T-cell (primary cell): ENCODE measurements around the gene TMEM72. TPM values are rescaled to one million over a fixed set of nuclear protein-coding genes. Genes with fewer than 3 reads are reported as not detected.

Experiments
- ATAC-seq, 4 experiments: fragments of 200-7000 bp in 3 of 4; fragments of 150-1000 bp in 1 of 4; cut with Tn5 transposase; replicated peaks in 1 of 4; 1 replicate in 3 of 4; 2 replicates in 1 of 4; pipeline ENCODE4 v1.10.0; 2021; ENCODE audit warnings: moderate library complexity in 3 of 4, mild to moderate bottlenecking in 2 of 4, moderate number of reproducible peaks in 1 of 4
- CTCF ChIA-PET, 2 donors: fragments of 300-600 bp; sonication (Branson Sonifier 250); formaldehyde crosslinking; loops; one replicate each; lab custom pipeline; 2022; ENCODE audit warnings: antibody characterized with exemption in 2 of 2; lab: Charles Lee
- POLR2A ChIA-PET, 2 donors: fragments of 300-600 bp; sonication (Branson Sonifier 250); formaldehyde crosslinking; loops; one replicate each; lab custom pipeline; 2022; ENCODE audit warnings: antibody characterized with exemption in 2 of 2; lab: Charles Lee
- DNase-seq, 35 experiments: peaks; one replicate each; pipeline versions ENCODE4 v3.0.0 to v3.0.0-alpha.2; 2013 to 2023
- H3K27ac ChIP-seq: one replicate; pipeline ENCODE4 v1.5.1; 2013; ENCODE audit warnings: low read length
- H3K27me3 ChIP-seq, 2 experiments: replicated peaks in 1 of 2; 1 replicate in 1 of 2; 2 replicates in 1 of 2; pipeline versions ENCODE4 v1.6.1 to v1.7.0; 2013; ENCODE audit warnings: low read length in 1 of 2, mixed read lengths in 1 of 2; ENCODE audit not compliant: control insufficient read depth in 2 of 2, insufficient read depth in 2 of 2; ENCODE audit errors: extremely low read depth in 1 of 2
- H3K36me3 ChIP-seq, 2 donors: 1 replicate in 1 of 2; 2 replicates in 1 of 2; pipeline versions ENCODE4 v1.6.1 to v1.7.0; 2013; ENCODE audit warnings: low read length in 1 of 2; ENCODE audit not compliant: control insufficient read depth in 2 of 2, insufficient read depth in 1 of 2; ENCODE audit errors: extremely low read depth in 1 of 2
- H3K4me1 ChIP-seq, 2 experiments: 1 replicate in 1 of 2; 2 replicates in 1 of 2; pipeline versions ENCODE4 v1.6.1 to v1.7.0; 2013; ENCODE audit warnings: low read length in 2 of 2, mixed read lengths in 1 of 2; ENCODE audit not compliant: insufficient read depth in 2 of 2, control insufficient read depth in 1 of 2; ENCODE audit errors: extremely low read depth in 1 of 2
- H3K4me3 ChIP-seq, 2 donors: 1 replicate in 1 of 2; 2 replicates in 1 of 2; pipeline versions ENCODE4 v1.5.1 to v1.7.0; 2013; ENCODE audit warnings: mild to moderate bottlenecking in 2 of 2, low read length in 1 of 2, moderate library complexity in 1 of 2; ENCODE audit not compliant: control insufficient read depth in 1 of 2; ENCODE audit errors: extremely low read depth in 1 of 2
- H3K9me3 ChIP-seq: 2 replicates; pipeline ENCODE4 v1.7.0; 2013
- H3K27ac Mint-ChIP-seq, 2 donors: one replicate each; pipeline ENCODE4 v1.8.0; 2020 to 2021; ENCODE audit warnings: mild to moderate bottlenecking in 2 of 2, mixed read lengths in 2 of 2
- H3K27me3 Mint-ChIP-seq, 2 donors: one replicate each; pipeline ENCODE4 v1.8.0; 2021 to 2022; ENCODE audit warnings: mixed read lengths in 2 of 2
- H3K36me3 Mint-ChIP-seq: one replicate; pipeline ENCODE4 v1.8.0; 2021; ENCODE audit warnings: mixed read lengths
- H3K4me1 Mint-ChIP-seq, 3 donors: one replicate each; pipeline ENCODE4 v1.8.0; 2020 to 2022; ENCODE audit warnings: mixed read lengths in 3 of 3, mild to moderate bottlenecking in 1 of 3
- H3K4me3 Mint-ChIP-seq, 3 donors: one replicate each; pipeline ENCODE4 v1.8.0; 2020 to 2022; ENCODE audit warnings: mild to moderate bottlenecking in 3 of 3, mixed read lengths in 3 of 3, moderate library complexity in 3 of 3
- H3K9me3 Mint-ChIP-seq, 3 donors: one replicate each; pipeline ENCODE4 v1.8.0; 2020 to 2022; ENCODE audit warnings: mixed read lengths in 3 of 3
- WGBS: methylation state at CpG from one replicate; pipeline ENCODE4 v1.1.5; 2013; ENCODE audit warnings: missing lambda C conversion rate; ENCODE audit not compliant: insufficient coverage; 5-methylcytosine and 5-hydroxymethylcytosine counted together
- total RNA-seq, 35 experiments: library from RNA in 6 of 35; stranded (reverse) in 6 of 35; fragments of 120-200 nt in 1 of 35; gene quantifications; one replicate each; pipeline versions ENCODE4 v1.2.1 to v1.2.4 and lab custom pipeline; 2013 to 2026

The TMEM72 gene
- total RNA-seq, 5 donors from 2014 or later (not counting 1 experiment from before 2014, with no cell fraction given), result 0.13 TPM; not detected in 4

DNA sequence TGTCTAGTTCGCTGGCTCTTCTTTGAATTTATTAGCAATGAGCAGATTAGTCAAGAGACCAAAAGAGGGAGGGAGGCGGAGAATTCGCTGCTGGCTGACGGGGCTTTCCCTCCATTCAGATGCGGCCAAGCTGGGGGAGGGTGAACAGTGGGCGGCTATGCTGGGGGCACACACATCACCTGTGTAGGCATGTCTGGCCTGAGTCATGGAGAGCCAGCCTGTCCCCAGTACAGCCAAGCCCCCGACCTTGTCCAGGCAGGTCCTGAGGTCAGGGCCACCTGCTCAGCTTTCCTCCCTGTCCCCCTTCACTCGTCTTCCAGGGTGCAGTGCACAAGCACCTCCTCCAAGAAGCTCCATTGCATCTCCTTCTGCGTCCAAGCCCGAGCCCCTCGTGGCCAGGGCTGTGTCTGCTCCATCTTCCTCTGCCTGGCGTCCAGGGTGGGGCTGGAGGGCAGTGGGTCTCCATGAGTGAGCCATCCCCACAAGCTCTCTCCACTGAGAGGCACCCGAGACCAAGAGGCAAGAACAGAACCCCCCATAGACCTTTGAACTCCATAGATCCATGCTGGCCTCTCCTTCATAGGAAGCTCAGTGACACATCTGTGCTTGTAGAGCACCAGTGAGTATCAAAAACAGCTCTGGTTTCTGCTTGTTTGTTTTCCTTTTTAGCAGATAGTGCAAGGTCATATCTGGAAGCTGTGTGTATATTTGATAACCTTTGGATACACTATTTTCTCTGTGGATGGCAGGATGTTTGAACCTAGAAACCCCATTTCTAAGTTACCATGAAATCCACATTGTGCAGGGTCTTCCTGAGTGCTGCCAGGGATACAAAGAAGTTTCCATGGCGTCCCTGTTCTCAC is 69.4 kb downstream of the TMEM72 start:
- Histone ChIP-seq H3K36me3 (no peaks in the 10 kb centered on the region), H3K4me1 (peaks cover 2 to 10% of the 10 kb centered on the region in 2 experiments), H3K27me3 (peaks cover 0 to 26% of the 10 kb centered on the region in 2 experiments), H3K27ac (no peak overlapping the region), H3K9me3 (no peaks in the 10 kb centered on the region), H3K4me3 (no peak overlapping the region)
- 51% methylated on average over 8 of the region's 14 CpGs for WGBS
- H3K9me3 Mint-ChIP-seq, result no peaks in the 10 kb centered on the region
- no peaks in the 10 kb centered on the region for H3K27me3 Mint-ChIP-seq
- no peak for DNase-seq
- H3K4me3 Mint-ChIP-seq, result no peak overlapping the region
- H3K4me1 Mint-ChIP-seq, result peaks cover 0 to 8% (median 0%) of the 10 kb centered on the region in 3 donors
- POLR2A ChIA-PET, result no interaction called here
- H3K27ac Mint-ChIP-seq, result no peak overlapping the region
- H3K36me3 Mint-ChIP-seq, result no peaks in the 10 kb centered on the region
- CTCF ChIA-PET, result interaction anchor here in 1 of 2 donors (0.6 kb wide), 1 partner anchor 50 kb away, joined by 3 read pairs; no protein-coding TSS in a partner anchor
- no peak for ATAC-seq

DNA sequence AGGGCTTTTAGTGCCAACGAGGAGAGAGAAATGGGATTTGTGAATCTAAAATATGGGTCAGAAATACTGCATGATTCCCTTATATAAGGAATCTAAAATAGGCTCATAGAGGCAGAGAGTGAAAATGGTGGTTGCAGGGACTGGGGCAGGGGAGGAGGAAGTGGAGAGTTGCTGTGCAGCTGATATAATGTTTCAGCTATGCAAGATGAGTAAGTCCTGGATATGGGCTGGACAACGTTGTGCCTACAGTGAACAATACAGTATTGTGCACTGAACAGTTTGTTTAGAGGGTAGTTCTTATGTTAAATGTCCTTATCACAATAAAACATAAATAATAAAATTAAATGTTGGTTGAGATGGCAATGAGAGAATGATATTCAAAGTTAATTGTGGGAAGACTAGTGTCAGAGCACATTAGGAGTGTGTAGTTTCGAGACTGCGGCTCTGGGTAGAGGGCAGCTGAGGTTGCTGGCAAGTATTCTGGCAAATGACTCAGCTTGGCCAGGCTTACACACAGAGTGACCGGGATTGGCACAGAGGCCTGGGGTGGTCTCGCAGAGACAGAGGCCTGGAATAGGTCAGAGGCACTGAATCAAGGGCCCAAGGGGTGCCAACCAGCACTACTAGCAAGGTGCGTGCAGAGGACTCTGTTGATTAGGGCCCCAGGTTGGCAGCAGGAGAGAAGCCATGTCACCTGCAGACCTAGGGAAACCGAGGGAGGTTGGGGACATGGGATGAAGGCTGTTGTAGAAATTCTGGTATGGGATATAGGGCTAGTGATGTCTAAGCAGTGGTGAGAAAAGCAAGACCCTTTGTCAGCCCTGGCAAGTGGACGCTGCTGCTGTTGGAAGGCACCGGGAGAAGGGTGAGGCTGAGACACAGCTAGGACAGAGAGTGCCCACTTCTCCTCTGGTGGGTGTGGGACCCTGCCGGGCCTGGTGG is 70.3 kb downstream of the TMEM72 start:
- POLR2A ChIA-PET, result no interaction called here
- ATAC-seq, result no peak
- H3K4me1 Mint-ChIP-seq, result peaks cover 0 to 5% (median 0%) of the 10 kb centered on the region in 3 donors
- no peak for DNase-seq
- no peak overlapping the region for H3K27ac Mint-ChIP-seq
- CTCF ChIA-PET, result no interaction called here
- no peak overlapping the region for H3K4me3 ChIP-seq
- H3K9me3 Mint-ChIP-seq, result no peaks in the 10 kb centered on the region
- H3K4me3 Mint-ChIP-seq, result no peak overlapping the region
- H3K4me1 ChIP-seq, result peaks cover 2 to 10% of the 10 kb centered on the region in 2 experiments
- no peaks in the 10 kb centered on the region for H3K9me3 ChIP-seq
- H3K27me3 Mint-ChIP-seq, result no peaks in the 10 kb centered on the region
- H3K36me3 Mint-ChIP-seq, result no peaks in the 10 kb centered on the region
- H3K27ac ChIP-seq, result no peak overlapping the region
- WGBS, result 85% methylated on average over 9 of the region's 11 CpGs
- peaks cover 0 to 22% of the 10 kb centered on the region in 2 experiments for H3K27me3 ChIP-seq
- no peaks in the 10 kb centered on the region for H3K36me3 ChIP-seq

DNA sequence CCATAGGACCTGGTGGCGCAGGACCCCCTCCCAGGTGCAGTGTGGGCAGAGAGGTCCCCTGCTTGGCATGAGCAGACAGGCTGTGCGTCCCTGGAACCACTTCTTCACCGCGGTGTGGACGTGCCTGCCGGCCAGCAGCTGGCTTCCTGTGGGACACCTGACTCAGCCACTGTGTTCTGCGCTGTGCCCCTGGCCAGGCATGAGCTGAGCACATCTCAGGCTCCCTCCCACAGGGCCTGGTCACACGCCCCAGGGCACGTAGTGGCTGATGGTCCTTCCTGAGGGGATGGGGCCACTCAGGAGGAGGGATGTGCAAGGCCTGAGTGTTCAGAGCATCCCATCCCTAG is 71.0 kb downstream of the TMEM72 start:
- peaks cover 0 to 3% (median 0%) of the 10 kb centered on the region in 3 donors for H3K4me1 Mint-ChIP-seq
- H3K36me3 Mint-ChIP-seq, result no peaks in the 10 kb centered on the region
- no peak overlapping the region for H3K27ac Mint-ChIP-seq
- no peaks in the 10 kb centered on the region for H3K9me3 ChIP-seq
- H3K4me1 ChIP-seq, result peaks cover 2 to 10% of the 10 kb centered on the region in 2 experiments
- H3K4me3 ChIP-seq, result no peak overlapping the region
- no peaks in the 10 kb centered on the region for H3K36me3 ChIP-seq
- no peak overlapping the region for H3K27ac ChIP-seq
- ATAC-seq (no peak), DNase-seq (no peak)
- H3K9me3 Mint-ChIP-seq, result no peaks in the 10 kb centered on the region
- no peaks in the 10 kb centered on the region for H3K27me3 Mint-ChIP-seq
- WGBS, result 91% methylated on average over 8 of the region's 9 CpGs
- CTCF ChIA-PET, result no interaction called here
- no peak overlapping the region for H3K4me3 Mint-ChIP-seq
- POLR2A ChIA-PET, result no interaction called here
- H3K27me3 ChIP-seq, result peaks cover 0 to 22% of the 10 kb centered on the region in 2 experiments

DNA sequence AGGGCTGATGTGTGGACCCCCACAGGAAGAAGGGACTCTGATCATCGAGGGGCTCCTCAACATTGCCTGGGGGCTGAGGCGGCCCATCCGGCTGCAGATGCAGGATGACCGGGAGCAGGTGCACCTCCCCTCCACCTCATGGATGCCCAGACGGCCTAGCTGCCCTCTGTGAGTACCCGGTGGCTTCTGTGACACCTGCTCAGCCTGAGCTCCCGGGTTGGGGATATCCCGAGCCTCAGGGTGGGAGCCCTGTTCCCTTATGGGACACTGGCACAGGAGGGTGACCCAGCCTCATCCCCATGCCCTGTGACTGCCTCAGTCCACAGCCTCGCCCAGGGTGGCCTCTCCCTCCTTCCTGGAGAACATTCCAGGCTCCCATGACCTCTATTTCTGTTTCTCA is 71.4 kb downstream of the TMEM72 start:
- DNase-seq (no peak), ATAC-seq (no peak)
- Mint-ChIP-seq H3K27ac (no peak overlapping the region), H3K27me3 (no peaks in the 10 kb centered on the region), H3K4me3 (no peak overlapping the region), H3K9me3 (no peaks in the 10 kb centered on the region), H3K36me3 (no peaks in the 10 kb centered on the region), H3K4me1 (peaks cover 0 to 3% (median 0%) of the 10 kb centered on the region in 3 donors)
- Histone ChIP-seq H3K4me3 (no peak overlapping the region), H3K36me3 (no peaks in the 10 kb centered on the region), H3K9me3 (no peaks in the 10 kb centered on the region), H3K4me1 (peaks cover 2 to 10% of the 10 kb centered on the region in 2 experiments), H3K27ac (no peak overlapping the region), H3K27me3 (peaks cover 0 to 19% of the 10 kb centered on the region in 2 experiments)
- ChIA-PET POLR2A (no interaction called here), CTCF (interaction anchor here in 1 of 2 donors (1.4 kb wide), 1 partner anchor 50 kb away, joined by 5 read pairs; no protein-coding TSS in a partner anchor)
- 75% methylated on average over 7 of the region's 9 CpGs for WGBS

DNA sequence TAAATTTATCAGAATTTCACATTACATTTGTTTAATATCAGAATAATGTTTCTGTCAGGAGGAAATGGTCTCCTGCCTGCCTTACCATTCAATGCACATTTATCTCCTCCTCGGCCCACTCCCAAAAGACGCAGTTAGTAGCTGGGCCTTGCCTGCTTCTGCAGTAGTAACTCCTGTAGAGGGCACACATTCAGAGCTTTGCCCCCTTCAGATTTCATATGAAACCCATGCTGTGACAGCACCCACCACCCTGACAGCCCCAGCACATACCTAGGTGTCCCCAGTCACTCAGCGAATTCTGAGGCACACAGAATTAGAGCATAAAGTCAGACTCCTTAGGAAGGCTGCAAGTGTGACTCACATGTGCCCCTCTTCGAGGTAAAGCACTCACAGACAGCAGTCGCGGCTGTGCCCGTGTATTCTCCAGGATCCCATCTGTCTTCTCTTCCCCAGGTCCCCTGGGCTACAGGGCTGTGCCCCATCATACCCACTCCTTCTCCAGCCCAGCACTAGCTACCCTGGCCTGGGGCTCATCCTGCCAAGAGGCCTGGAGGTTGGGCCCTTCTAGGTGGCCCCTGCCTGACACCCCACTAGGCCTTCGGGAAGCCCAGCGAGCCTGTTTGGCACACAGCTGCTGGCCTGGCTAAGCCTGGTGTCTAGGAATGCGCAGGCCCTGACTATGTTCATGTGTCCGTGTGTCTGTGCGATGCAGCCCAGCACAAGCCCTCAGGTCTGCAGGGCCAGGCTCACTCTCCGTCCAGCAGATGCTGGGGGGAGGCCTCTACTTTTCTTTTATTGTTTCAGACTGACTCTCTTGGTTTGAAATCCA is 72.1 kb downstream of the TMEM72 start:
- 87% methylated on average over 13 of the region's 13 CpGs for WGBS
- DNase-seq (no peak), ATAC-seq (no peak)
- H3K36me3 Mint-ChIP-seq, result no peaks in the 10 kb centered on the region
- Histone ChIP-seq H3K9me3 (no peaks in the 10 kb centered on the region), H3K4me1 (peaks cover under 1 to 9% of the 10 kb centered on the region in 2 experiments), H3K27ac (no peak overlapping the region), H3K4me3 (no peak overlapping the region), H3K27me3 (peaks cover 0 to 16% of the 10 kb centered on the region in 2 experiments), H3K36me3 (no peaks in the 10 kb centered on the region)
- H3K27me3 Mint-ChIP-seq, result no peaks in the 10 kb centered on the region
- H3K27ac Mint-ChIP-seq, result no peak overlapping the region
- POLR2A ChIA-PET, result no interaction called here
- H3K4me1 Mint-ChIP-seq, result peaks cover 0 to 3% (median 0%) of the 10 kb centered on the region in 3 donors
- no peak overlapping the region for H3K4me3 Mint-ChIP-seq
- CTCF ChIA-PET, result interaction anchor here (0.5 to 1.4 kb wide), 3 partner anchors 10 to 674 kb away, joined by 3 to 5 read pairs (median 3); no protein-coding TSS in a partner anchor
- no peaks in the 10 kb centered on the region for H3K9me3 Mint-ChIP-seq
